Smooth muscle cell (in vitro differentiated cells): ENCODE results near the gene FAM107B. TPM values are rescaled to one million over a fixed set of nuclear protein-coding genes. Genes with fewer than 3 reads are reported as not detected.
"Not testable (repeated sequence)": the region's sequence is repeated elsewhere in the genome, so short reads cannot be mapped to it uniquely, and the experiment has no call there.

ENCODE experiments used
- DNase-seq: peaks from one replicate; lab custom pipeline; 2025; ENCODE audit not compliant: unreplicated experiment; lab: John Stamatoyannopoulos, UW
- H2AFZ ChIP-seq: fragments of 200-600 bp; sonication (generic); 2 replicates; pipeline ENCODE4 v1.6.0; 2016; ENCODE audit warnings: antibody characterized with exemption, low read depth, mild to moderate bottlenecking
- H3F3A ChIP-seq: fragments of 200-600 bp; sonication (generic); 2 replicates; pipeline ENCODE4 v1.6.0; 2017; ENCODE audit warnings: antibody characterized with exemption, low read depth
- H3K27ac ChIP-seq: fragments of 200-600 bp; sonication (generic); 2 replicates; pipeline ENCODE4 v1.5.1; 2016; ENCODE audit warnings: low read depth, mild to moderate bottlenecking
- H3K27me3 ChIP-seq: fragments of 200-600 bp; sonication (generic); 2 replicates; pipeline ENCODE4 v1.6.1; 2016; ENCODE audit warnings: low read depth, mild to moderate bottlenecking
- H3K36me3 ChIP-seq: fragments of 200-600 bp; sonication (generic); 2 replicates; pipeline ENCODE4 v1.5.1; 2016; ENCODE audit warnings: low read depth
- H3K4me1 ChIP-seq: fragments of 200-600 bp; sonication (generic); 2 replicates; pipeline ENCODE4 v1.5.1; 2016; ENCODE audit warnings: low read depth
- H3K4me2 ChIP-seq: fragments of 200-600 bp; sonication (generic); 2 replicates; pipeline ENCODE4 v1.6.0; 2016; ENCODE audit warnings: mild to moderate bottlenecking
- H3K4me3 ChIP-seq: fragments of 200-600 bp; sonication (generic); 2 replicates; pipeline ENCODE4 v1.5.1; 2016; ENCODE audit warnings: mild to moderate bottlenecking
- H3K79me2 ChIP-seq: fragments of 200-600 bp; sonication (generic); 2 replicates; pipeline ENCODE4 v1.6.0; 2016; ENCODE audit warnings: low read depth, mild to moderate bottlenecking
- H3K9ac ChIP-seq: fragments of 200-600 bp; sonication (generic); 2 replicates; pipeline ENCODE4 v1.6.0; 2016; ENCODE audit warnings: low read depth
- H3K9me3 ChIP-seq: fragments of 200-600 bp; sonication (generic); replicated peaks from 2 replicates; pipeline ENCODE4 v1.5.1; 2016; ENCODE audit warnings: low read depth
- H4K20me1 ChIP-seq: fragments of 200-600 bp; sonication (generic); 2 replicates; pipeline ENCODE4 v1.6.0; 2016; ENCODE audit warnings: low read depth
- WGBS: methylation state at CpG from one replicate; pipeline ENCODE4 v1.1.7; 2016; ENCODE audit warnings: low lambda C conversion rate; 5-methylcytosine and 5-hydroxymethylcytosine counted together
- polyA plus RNA-seq: library from polyadenylated mRNA; unstranded; fragments of >200 nt; fragmentation: Nextera tagmentation; extraction: Ambion mirVana; gene quantifications from 2 replicates; pipeline ENCODE4 v1.2.1, GENCODE V29; 2016
- total RNA-seq: library from RNA; depleted of rRNA; stranded (reverse); fragments of >200 nt; gene quantifications from 2 replicates; pipeline ENCODE4 v1.2.3, GENCODE V29; 2014
- TF ChIP-seq, protein P1 (sequence below): fragments of 200-600 bp; sonication (generic); IDR thresholded peaks from 2 replicates; pipeline ENCODE4 v1.5.1; 2017; ENCODE audit warnings: borderline replicate concordance, mild to moderate bottlenecking, antibody characterized with exemption; ENCODE audit not compliant: insufficient read depth, poor library complexity, severe bottlenecking

Gene FAM107B
- total and polyA plus RNA-seq, 2 experiments from 2014 or later, result 8.7 to 9.0 TPM

DNA sequence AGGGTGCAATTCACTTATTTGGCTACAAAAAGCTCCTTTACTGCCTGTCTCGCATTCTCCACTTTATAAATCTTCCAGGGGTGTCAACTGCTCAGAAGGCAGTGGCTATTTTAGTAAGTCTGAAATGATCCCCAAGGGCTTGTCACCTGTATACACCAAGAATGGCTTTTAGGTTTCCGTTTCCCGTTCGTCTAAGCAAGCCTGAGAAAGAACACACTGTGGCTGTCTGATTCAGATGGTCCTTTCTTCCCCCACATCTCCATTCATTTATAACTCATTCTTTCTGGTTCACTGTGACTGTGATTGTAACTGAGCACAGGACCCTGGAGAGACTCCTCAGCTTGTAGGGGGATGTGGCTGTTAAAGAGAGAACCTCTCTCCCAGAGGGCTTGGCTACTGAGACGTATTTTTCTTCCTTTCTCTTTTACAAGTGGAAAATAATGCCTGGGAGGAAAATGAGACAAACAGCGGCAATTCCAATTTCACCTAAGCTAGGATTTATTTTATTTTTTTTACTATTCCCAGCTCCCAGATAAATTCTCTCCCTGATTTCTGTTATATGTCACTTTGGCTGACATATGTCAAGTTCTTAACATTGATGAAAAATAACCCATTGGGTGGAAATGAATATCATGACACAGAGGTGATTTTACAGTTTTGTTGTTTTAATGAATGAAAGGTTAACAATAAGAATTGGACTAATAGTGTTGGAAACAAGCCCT, 129.3 kb downstream of the FAM107B start:
- no peak for DNase-seq
- Histone ChIP-seq H4K20me1 (no peaks in the 10 kb centered on the region), H3K27ac (no peak overlapping the region), H3K79me2 (no peaks in the 10 kb centered on the region), H3K4me2 (no peak overlapping the region), H2AFZ (no peak overlapping the region), H3K27me3 (no peaks in the 10 kb centered on the region), H3K9ac (no peak overlapping the region), H3K4me1 (peaks cover 20% of the 10 kb centered on the region), H3F3A (no peaks in the 10 kb centered on the region), H3K9me3 (no peaks in the 10 kb centered on the region), H3K36me3 (no peaks in the 10 kb centered on the region), H3K4me3 (no peak overlapping the region)
- TF ChIP-seq, protein P1, sequence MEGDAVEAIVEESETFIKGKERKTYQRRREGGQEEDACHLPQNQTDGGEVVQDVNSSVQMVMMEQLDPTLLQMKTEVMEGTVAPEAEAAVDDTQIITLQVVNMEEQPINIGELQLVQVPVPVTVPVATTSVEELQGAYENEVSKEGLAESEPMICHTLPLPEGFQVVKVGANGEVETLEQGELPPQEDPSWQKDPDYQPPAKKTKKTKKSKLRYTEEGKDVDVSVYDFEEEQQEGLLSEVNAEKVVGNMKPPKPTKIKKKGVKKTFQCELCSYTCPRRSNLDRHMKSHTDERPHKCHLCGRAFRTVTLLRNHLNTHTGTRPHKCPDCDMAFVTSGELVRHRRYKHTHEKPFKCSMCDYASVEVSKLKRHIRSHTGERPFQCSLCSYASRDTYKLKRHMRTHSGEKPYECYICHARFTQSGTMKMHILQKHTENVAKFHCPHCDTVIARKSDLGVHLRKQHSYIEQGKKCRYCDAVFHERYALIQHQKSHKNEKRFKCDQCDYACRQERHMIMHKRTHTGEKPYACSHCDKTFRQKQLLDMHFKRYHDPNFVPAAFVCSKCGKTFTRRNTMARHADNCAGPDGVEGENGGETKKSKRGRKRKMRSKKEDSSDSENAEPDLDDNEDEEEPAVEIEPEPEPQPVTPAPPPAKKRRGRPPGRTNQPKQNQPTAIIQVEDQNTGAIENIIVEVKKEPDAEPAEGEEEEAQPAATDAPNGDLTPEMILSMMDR, result no peak
- 82% methylated on average over 6 of the region's 6 CpGs for WGBS

DNA sequence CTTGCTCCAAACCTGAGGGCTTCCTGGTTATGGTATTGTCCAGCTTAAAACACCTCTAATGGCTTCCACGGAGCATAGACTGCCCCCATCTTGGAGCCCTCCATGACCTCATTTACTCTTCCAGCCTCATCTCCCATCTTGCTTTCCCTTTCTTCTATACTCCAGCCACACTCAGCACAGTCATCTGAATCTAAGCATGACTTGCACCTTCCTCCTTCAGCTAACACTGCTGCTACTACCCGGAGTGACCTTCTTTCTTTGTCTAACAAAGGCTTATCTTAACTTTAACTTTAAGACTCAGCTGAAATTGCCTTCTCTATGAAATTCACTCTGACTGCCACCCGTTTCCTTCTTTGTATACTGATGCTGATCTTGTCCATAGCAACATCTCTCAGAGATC, 135.1 kb downstream of the FAM107B start:
- 90% methylated on average over 3 of the region's 3 CpGs for WGBS
- H3K4me3 ChIP-seq, result no peak overlapping the region
- H4K20me1 ChIP-seq, result no peaks in the 10 kb centered on the region
- no peak overlapping the region for H2AFZ ChIP-seq
- H3K27me3 ChIP-seq, result peaks cover 11% of the 10 kb centered on the region
- no peaks in the 10 kb centered on the region for H3K4me1 ChIP-seq
- H3K4me2 ChIP-seq, result no peak overlapping the region
- no peaks in the 10 kb centered on the region for H3K79me2 ChIP-seq
- H3K9me3 ChIP-seq, result no peaks in the 10 kb centered on the region
- H3K27ac ChIP-seq, result no peak overlapping the region
- no peaks in the 10 kb centered on the region for H3F3A ChIP-seq
- TF ChIP-seq, protein P1, result no peak
- no peaks in the 10 kb centered on the region for H3K36me3 ChIP-seq
- H3K9ac ChIP-seq, result no peak overlapping the region
- DNase-seq, result no peak

GRCh38 chr10:14635043-14635710, 139.5 kb downstream of the FAM107B start:
- Histone ChIP-seq H2AFZ (no peak overlapping the region), H3K9me3 (no peaks in the 10 kb centered on the region)
- TF ChIP-seq, protein P1, result no peak

DNA sequence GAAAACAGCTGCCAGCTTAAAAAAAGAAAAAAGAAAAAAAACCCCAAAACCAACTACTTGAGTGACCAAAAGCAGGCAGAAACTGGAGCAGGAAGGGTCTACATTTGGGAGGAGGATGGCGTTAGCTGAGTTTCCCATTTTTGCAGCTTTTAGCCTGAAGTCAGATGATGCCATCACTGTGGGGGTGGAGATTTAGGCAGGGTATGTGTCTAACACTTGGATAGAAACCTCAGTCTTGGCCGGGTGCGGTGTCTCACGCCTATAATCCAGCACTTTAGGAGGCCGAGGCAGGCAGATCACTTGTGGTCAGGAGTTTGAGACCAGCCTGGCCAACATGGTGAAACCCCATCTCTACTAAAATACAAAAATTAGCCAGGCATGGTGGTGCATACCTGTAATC, 140.1 kb downstream of the FAM107B start:
- H4K20me1 ChIP-seq, H3F3A ChIP-seq: not testable (repeated sequence)

More at GRCh38 chr10:14635043-14635710, 139.5 kb downstream of the FAM107B start:
- no peaks in the 10 kb centered on the region for H3K79me2 ChIP-seq
- H3K4me3 ChIP-seq, result no peak overlapping the region
- H3K27ac ChIP-seq, result no peak overlapping the region
- no peak overlapping the region for H3K4me2 ChIP-seq
- no peak overlapping the region for H3K9ac ChIP-seq
- no peaks in the 10 kb centered on the region for H4K20me1 ChIP-seq
- H3K4me1 ChIP-seq, result no peaks in the 10 kb centered on the region
- WGBS, result 83% methylated on average over 6 of the region's 7 CpGs
- no peaks in the 10 kb centered on the region for H3K36me3 ChIP-seq
- peaks cover 11% of the 10 kb centered on the region for H3K27me3 ChIP-seq
- no peaks in the 10 kb centered on the region for H3F3A ChIP-seq
- no peak for DNase-seq

More for the DNA sequence above, 140.1 kb downstream of the FAM107B start:
- WGBS, result 57% methylated on average over 5 of the region's 5 CpGs
- H3K79me2 ChIP-seq, DNase-seq, H3K4me3 ChIP-seq, H3K9me3 ChIP-seq, H3K4me1 ChIP-seq, H2AFZ ChIP-seq, H3K4me2 ChIP-seq, H3K36me3 ChIP-seq, H3K27ac ChIP-seq, H3K9ac ChIP-seq: not testable (repeated sequence)
- peaks cover 11% of the 10 kb centered on the region for H3K27me3 ChIP-seq
